ENCODE measurements around the gene PCBP1.

GRCh38 chr2:70091816-70092215 lies 4.5 kb downstream of the PCBP1 start:
- no peak for TF ChIP-seq CTCF (IDR thresholded peaks at IDR 0.05)
- TF ChIP-seq RXRA (IDR thresholded peaks at IDR 0.05; ENCODE audit: borderline replicate concordance, low read depth) = no peak
- no peak for TF ChIP-seq REST (IDR thresholded peaks at IDR 0.05; ENCODE audit: low read depth, low read length)
- TF ChIP-seq JUND (IDR thresholded peaks at IDR 0.05) = no peak
- no peak for TF ChIP-seq MAX (IDR thresholded peaks at IDR 0.05; ENCODE audit: low read depth)
- TF ChIP-seq TAF1 (IDR thresholded peaks at IDR 0.05; ENCODE audit: borderline replicate concordance, low read depth, low read length) = no peak
- no peak for TF ChIP-seq SIN3A (IDR thresholded peaks at IDR 0.05; ENCODE audit: borderline replicate concordance, low read depth, low read length)
- no peak for TF ChIP-seq EZH2phosphoT487 (IDR thresholded peaks at IDR 0.05; ENCODE audit: borderline replicate concordance, low read depth)
- no peak for TF ChIP-seq RCOR1 (IDR thresholded peaks at IDR 0.05; ENCODE audit: low read length)
- TF ChIP-seq ZBTB33 (IDR thresholded peaks at IDR 0.05; ENCODE audit: borderline replicate concordance, low read depth) = no peak
- TF ChIP-seq IRF3 (IDR thresholded peaks at IDR 0.05; ENCODE audit: low read depth, low read length) = no peak
